ENCODE measurements around the gene MEIS1.
"Not testable (repeated sequence)": the region's sequence is repeated elsewhere in the genome, so short reads cannot be mapped to it uniquely, and the experiment has no call there.

MEIS1 gene

DNA sequence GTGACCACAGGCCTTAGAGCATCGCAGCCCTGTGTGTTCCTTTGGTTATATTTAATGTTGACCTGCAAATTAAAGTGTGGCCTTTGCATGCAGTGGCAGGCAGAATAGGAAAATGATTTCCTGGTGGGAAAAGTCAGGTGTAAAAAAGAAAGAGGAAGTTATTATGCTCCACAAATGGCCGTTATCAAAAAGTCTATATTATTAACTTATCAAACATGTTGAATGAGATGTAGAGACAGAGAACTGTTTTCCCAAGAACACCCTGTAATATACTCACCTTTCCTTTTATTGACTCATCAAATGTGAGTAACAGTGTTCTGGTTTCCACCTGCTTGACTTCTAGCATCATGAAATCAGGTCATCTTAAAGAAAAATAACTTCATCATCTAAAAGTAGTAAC, 35.3 kb downstream of the MEIS1 start:
- DNase-seq = no peak

DNA sequence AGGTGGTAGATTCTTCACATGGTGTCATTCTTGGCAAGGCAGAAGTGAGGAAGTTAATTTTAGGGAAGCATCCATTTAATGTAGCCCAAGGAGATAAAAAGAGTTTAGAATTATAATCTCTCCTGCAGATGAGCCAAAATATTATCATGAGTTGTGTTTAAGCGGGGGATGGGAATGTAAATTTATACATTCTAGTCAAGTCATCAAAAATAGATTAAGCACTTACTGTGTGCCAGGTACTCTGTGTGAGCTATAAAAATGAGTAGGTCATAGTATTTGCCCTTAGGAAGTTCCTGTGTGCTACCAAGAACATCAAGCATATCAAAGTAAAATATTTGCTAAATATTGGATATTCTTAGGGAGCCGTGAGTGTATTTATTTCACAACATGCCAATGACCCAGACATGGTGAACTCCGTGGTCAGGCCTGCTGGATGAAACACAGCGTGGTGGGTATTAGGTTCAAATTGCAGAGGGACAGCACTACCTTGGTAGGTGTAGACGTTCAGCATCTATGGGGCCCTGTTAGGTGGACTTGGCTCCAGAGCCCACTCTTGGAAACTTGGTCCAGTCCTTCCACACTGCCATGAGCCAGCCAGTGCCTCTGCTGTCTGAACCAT, 37.4 kb downstream of the MEIS1 start:
- no peak for DNase-seq

DNA sequence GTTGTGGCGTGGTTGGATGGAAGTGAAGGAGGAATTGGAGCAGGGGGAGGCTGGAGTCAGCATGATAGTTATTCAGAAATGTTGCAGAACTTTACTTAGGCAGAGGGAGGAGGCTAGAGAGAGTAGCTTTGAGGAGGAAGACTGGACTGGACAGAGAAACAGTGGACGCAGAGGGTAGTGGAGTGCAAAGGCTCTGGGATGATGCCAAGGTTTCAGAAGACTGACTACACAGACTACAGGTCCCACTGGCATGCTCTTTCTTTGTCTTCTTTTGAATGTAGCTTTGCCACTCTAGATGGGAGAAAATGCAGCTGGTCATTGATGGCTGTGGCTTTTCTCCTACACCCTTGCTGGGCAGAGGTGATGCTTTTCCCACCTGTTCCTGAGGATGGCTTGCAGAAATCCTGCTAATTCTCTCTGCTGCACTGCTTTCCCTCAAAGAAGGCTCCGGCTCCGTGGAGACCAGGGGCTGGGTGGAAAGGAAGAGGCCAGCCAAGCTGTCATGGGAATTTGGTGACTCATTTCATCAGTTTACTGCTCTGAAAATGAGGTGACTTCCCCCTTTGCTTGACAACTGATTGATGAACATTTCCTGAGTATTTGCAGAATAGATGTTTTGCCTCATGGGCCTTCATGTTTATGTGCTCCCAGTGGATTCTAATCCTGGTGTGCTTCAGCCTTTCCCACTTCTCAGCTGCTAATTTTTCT, 42.4 kb downstream of the MEIS1 start:
- DNase-seq = no peak

DNA sequence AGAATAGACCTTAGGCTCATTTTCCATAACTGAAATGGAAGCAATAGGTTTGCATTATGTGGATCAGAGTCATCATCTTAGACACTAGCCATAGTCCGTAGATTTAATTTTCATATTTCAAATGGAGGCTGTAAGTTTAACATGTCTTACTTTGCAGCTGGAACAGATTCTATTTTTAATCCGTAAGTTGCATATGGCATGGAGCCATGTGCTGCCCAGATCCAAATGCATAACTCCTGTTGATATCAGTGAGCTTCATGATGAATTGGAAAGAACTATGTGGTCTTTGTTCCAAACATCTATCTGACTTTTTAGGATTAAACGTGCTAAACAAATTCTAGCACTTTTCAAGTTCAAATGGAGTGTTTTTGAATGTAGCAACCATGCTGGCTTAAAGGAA, 43.4 kb downstream of the MEIS1 start:
- DNase-seq = no peak

DNA sequence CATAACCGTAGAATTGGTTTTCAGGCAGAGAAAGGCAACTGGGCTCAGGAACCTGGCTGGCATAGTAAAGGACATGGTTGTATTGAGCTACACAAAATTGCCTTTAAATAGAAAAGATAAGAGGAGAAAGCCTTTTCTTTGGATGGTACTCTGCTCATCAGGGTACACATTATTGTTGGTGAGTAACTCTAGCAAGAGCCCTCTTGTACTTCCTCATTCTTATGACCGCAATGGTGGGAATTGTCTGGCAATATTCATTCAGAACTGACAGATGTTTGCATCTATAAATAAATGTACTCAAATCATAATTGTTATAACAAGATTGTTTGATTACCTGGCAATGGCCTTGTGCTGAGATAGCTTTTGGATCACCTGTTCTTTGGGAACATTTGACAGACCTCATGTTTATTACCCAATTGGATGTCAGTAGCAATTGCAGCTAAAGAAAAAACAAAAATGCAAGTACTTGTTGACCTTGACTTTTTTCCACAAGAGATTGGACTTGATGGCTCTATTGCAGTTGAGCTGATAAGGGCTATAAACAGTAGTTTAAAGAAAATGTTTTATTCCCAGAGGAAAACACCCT, 43.9 kb downstream of the MEIS1 start:
- DNase-seq = no peak

DNA sequence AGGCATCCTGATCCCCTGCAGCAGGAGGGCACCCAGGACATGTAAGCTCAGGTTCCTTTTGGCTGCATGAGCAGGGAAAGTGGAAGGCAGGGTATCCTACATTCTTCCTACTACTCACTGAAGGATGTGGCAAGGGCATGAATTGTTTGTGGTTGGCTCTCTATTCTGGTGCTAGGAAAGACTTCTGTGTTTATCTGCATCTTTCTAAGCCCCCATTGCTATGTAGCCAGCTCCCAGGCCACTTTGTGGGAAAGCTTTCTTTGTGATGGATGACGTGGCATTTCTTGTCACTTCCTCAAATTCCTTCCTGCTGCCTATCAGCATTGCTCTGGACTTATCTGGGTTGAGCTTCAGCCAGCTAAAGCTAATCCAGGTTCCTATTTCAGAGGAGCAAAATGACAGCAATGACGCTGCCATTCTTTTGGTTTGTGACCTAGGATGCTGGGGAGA, 46.2 kb downstream of the MEIS1 start:
- DNase-seq = no peak

DNA sequence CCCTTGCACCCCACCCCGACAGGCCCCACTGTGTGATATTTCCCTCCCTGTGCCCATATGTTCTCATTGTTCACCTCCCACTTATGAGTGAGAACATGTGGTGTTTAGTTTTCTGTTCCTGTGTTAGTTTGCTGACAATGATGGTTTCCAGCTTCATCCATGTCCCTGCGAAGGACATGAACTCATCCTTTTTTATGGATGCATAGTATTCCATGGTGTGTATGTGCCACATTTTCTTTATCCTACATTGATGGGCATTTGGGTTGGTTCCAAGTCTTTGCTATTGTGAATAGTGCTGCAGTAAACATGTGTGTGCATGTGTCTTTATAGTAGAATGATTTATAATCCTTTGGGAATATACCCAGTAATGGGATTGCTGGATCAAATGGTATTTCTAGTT, 50.3 kb downstream of the MEIS1 start:
- DNase-seq = not testable (repeated sequence)

DNA sequence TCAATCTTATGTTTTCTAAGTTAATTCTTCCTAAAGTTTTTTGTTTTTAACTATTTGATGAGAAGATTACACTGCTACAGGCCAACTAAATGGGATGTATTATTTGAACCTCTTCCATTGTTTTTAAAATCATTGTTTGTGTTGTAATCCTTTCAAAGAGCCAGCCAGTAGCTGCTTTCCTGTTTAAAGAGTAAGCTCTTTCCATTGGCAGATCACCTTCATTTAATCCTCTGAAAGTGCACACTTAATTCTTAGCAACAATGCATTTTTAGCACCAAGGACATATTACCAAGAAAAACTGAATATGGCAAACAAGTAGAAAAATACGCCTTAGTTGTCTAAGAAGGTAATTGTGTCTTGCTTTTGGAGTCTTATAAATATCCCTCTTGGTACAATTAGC, 54.0 kb downstream of the MEIS1 start:
- DNase-seq = no peak

DNA sequence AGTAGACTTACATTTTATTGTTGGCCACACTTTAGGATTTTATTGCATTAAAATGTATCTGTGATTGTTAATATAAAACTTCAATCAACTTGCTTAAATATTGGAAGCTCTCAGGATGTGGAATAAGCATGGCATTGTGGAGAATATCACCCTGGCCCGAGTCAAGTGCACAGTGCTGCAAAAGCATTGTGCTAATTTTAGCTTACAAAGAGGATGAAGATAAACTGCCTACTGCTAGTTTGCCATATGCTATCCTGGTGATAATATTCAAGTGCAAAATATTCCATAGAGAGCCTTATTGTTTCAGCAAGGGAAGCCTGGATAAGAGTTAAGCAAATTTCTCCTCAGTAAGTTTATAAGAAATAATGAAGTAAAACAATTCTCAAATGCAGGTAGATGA, 54.5 kb downstream of the MEIS1 start:
- no peak for DNase-seq

DNA sequence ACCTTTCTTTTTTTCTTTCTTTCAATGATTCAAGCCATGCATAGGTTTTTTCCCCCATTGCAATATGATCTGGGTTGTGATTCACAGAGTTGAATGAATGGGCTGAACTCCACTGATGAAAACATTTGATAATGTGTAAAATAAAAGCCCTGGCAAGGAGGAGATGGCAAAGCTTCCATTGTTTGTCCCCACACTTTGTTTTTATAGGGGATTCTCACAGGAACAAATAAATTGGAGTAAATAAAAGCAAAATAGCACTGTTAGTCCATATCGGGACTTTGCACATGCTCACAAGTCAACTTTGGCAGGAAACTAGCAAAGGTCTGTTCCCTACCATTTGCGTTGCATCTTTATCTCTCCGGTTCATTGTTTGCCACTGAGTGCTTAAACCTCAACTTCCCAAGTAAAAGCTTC, 55.7 kb downstream of the MEIS1 start:
- no peak for DNase-seq

DNA sequence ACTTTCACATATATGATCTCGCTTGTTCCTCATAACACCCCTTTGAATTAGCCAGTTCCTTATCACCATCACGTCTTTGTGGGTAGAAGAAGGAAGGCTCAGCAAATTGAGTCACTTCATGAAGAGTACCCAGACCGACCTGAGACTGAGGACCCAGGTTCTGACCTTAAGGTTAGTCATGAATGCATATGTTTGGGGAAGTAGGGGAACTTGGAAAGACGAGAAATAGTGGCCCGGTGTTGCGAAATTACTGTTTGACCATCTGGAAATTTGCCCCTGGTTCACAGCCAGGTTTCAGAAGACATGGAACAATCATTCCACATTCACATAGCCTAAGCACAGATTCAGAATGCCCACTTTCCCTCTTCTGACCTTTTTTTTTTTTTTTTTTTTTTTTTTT, 59.8 kb downstream of the MEIS1 start:
- no peak for DNase-seq

DNA sequence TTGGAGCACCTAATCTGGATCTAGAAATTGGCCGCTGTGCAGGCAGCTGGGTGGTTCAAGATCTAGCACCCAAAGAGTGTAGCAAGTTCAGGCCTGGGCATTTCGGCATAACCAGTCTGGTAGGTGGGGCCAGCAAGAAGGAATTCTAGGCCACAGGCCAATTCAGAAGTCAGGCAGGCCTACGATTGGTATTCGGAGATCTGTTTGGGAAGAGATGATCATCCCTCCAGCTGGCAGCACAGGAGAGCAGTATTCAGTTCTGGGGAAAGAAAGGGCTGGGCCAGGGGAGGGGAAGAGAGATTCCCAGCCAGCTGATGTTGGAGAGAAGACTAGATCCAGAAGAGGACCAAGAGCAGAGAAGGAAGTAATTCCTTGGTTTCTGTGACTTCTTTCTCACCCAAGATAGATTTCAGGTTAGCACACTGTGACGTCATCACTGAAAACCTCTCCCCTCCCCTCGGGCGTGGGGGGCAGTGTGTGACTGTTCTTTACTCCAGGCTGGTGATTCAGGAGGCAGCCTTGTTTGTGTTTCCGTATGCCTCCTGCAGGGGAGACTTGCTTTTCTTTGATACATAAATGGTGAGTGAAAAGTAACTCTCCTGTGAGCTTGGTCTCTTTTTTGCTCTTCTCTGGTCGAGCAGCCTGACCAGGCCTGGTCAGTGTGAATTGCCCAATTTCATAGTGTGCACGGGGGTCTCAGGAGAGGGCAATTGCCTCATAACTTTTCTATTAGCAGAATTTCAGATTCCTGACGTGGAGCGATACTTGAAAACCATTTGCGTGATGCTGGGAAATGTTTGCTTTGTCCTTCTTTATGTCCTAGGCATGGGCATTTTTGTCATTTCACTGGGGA, 61.1 kb downstream of the MEIS1 start:
- no peak for DNase-seq

DNA sequence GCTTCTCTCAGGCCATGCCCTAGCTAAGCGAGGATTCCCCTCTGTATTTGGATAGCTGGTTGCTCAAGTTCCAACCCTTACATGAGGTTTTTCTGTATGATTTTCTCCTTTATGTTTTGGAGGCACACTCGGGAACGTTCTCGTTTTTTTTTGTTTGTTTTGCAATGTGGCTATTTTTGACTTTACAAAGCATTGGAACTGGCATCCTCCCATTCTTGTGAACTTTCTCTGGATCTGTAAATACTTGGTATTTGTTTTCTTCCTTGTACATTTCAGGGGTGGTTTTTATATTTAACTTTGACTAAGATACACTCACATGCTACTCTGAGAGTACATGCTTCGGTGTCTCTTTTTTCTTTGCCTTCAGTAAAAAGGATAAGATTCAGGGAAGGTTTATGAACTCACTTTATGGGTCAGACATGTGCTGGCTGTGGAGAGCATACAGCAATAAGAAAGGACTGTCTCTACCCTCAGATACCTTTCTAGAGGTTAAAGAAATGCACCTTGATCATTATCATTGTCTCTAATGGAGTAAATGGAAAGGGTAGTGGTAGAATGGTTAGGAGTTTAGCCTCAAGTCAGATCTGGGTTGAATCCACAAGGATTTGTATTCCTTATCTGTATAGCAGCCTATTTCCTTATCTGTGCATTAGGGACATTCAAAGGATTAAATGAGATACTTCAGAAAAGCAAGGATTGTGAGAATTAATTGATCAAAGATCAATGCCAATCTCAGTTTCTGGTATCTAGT, 61.9 kb downstream of the MEIS1 start:
- DNase-seq = no peak

DNA sequence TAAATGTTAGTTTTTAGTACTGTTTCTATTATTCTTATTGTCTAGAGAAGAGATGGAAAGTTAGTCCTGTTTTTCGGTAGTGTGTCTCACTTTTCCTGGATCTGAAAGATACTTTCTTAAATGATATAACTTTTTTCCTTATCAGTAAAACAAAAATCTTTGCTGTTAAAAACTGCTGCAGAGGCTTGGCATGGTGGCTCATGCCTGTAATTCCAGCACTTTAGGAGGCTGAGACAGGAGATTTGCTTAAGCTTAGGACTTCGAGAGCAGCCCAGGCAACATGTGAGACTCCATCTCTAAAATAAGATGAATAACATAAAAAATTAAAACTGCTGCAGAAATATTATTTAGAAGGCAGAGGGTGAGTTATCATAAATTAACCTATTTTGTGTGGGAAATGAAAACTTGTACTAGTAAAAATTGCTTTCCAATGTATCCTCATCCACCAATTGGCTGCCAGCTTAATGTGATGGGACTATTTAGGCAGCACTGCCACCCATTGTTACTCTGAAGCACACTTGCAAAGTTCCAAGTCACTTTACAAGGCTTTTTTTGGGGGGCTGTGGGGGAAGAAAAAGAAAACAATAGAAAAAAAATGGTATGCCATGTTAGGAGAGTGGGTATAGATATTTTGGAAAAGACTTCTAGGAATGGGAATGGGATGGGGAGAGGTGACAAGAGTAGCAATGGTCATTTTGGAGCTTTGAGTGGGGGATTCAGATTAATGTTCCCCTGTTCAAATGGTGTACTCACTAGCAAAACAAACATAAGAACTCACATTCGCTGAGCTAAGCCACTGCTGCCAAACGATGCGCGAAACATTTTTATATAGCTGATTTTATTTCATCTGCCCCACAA, 62.7 kb downstream of the MEIS1 start:
- no peak for DNase-seq

DNA sequence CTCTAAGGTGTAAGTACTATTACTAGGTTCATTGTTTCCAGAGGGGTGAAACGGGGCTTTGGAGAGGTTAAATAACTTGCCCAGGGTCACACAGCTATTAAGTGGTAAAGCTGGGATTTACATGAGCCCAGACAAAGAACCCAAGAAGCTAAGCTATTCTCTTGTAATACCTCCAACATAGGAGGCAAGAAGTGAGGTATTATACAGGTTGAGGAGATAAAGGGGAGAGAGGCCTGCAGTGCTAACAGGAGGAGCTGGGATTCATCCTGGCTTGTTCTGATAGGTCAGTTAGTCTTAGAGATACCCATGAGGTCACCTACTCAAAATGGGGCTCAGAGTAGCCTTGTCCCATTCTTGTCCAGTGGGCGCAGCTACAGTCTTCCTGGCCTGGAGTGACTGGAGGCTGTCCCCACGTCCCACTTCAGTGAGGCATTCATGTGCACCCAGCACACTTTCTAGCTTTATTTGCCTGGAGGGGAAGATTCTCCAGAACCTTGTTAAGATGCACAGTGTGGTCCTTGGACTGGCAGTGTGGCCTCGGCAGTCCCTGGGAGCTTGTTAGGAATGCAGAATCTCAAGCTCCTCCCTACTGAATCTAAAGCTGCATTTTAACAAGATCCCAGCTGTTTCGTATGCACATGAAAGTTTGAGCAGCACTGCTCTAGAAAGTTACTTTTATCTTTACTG, 63.5 kb downstream of the MEIS1 start:
- no peak for DNase-seq

DNA sequence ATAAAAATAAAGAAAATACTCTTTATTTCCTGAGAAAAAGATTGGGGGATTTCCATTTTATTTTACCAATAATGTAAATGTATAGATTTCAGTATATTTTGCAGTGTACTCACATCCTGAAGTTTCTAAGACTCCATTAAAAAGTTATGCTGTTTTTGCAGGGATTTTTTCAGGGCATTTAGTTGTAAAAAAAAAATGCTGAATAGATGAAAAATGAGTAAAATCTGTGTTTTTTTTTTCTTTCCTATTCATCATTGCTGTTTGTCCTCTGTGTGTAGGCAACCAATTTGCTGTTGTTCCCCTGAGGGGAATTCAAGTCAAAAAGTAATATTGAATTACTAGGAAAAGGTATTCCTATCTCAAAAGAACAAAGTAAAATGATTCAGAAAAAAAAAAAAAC, 66.3 kb downstream of the MEIS1 start:
- DNase-seq = no peak

DNA sequence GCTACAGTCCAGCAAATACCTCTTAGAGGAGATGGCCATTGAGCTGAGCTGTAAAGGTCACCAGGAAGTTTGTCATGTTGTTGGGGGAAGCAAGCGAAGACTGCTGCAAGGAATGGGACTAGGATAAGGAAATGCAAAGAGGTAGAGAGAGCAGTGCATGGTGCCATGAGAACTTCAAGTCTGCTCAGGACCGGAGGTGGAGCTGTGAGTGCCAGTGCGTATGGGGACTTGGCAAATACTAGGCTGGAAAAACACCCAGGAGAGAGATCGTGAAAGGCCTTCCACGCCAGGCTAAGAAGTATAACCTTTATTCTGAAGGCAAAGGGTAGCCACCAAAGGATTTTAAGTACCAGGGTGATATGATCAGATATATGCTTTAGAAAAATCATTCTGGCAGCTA, 71.3 kb downstream of the MEIS1 start:
- no peak for DNase-seq

DNA sequence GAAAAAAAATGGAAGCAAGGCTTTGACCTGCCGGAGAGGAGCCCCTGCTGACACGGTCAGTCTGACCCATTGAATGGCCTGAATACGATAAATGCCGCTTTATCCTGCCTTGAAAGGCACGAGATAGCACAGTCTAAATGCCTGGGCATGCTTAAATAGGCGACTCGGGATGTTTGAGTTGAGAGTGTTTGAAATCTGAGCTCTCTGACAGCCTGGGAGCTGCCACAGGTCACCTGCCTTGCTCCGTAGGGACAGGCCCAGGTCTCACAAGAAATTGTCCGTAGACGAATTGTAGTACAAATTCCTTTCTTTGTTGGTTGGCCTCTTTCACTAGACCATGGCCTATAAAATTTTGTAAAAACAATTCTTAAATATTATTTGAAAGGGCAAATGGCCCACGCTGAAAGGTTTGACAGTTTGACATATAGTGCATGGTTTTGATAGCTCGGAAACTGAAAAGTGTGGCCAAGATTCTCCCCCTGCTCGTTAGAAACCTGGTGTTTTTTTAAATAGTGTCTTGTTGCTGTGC, 72.8 kb downstream of the MEIS1 start:
- no peak for DNase-seq

DNA sequence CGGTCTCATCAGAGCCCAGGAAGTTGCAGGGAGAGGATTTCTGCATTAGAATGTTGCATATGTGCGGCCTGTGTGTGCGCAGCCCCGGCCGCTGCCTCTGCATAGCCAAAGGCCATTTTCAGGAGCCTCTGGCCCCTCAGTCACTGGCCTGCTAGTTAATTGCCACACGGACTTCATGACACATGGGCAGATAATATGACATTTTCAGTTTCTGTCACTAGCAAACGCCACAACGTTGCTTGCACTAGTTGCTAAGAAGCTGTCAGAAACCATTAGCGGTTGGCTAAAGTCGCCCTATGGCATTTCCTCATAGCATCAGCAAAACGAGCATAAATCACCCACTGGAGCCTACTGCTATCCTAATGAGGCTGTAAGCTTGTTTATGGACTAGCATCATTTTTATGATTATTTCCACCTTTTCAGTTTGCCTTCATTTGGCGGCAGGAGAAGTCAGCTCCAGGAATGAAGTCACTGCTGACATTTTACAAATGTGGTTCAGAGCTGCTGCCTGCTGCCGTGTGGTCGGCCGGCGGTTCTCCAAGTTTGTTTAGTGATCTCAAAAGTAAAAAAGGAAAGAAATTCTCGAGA, 73.7 kb downstream of the MEIS1 start:
- DNase-seq = no peak

DNA sequence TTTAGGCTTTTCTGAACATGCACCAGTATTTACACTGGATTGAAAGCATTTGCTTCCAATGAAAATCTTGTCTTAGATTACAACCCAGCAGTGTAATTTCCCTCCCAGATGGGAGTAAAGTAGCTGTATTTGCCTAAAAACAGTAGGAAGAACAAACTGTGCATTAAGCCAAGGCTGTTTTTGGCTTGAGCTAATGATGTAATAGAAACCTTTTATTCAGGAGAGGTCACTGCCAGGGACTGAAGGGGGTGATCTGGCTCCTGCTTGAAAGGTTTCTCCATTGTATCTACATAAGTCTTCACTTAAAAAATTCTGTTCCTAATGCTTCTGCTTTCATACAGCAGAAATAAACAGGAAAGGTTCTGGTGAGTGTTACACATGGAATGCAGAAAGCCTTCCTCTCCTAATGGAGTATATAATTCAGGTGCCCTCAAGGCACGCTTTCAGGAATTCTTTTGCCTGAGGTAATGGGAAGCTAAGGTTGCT, 74.4 kb downstream of the MEIS1 start:
- no peak for DNase-seq

All from left hindlimb (tissue), 1 donor.